ENCODE data around the gene LGR6. TPM values are rescaled to one million over a fixed set of nuclear protein-coding genes. Genes with fewer than 3 reads are reported as not detected.
A peak's percentile ranks its signal among the peaks of the same experiment; 100 is the strongest.

LGR6 gene
- total RNA-seq, 2 experiments from 2014 or later = 0.26 TPM; not detected in 1

DNA sequence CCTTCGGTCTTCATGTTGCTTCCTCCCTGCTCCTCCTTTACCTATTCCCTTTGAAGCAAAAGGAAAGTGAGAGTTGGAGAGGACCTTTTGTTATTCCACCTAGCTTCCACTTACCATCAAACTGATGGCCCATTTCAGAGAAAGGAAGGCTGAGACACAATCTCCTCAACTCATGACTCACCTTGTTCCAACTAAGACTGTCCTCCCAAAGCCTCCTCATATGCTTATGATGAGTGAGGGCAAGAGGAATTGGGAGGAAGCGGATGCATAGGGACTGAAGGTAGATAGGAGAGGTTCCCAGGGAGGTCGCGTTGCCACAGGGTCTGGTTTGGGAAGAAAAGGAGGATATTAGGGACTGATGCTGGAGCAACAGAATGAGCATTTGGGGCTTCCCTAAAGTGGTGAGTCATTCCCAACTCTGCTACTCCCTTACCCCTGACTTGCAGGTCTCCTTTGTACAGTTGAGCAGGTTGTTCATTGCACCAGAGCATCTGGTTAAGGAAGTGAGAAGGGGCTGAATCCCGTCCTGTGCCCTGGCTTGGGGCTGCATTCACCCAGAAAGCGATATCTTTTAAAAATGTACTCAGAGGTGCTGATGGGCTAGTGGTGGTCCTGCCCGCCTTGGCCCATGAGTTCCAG is 35.0 kb downstream of the LGR6 start:
- no peak overlapping the region for H3K4me3 Mint-ChIP-seq
- DNase-seq (no peak), ATAC-seq (no peak)
- no peaks in the 10 kb centered on the region for H3K9me3 Mint-ChIP-seq (ENCODE audit: low read depth)
- H3K27ac Mint-ChIP-seq = no peak overlapping the region
- peaks cover 18% of the 10 kb centered on the region for H3K4me1 Mint-ChIP-seq
- CTCF ChIA-PET = interaction anchor here (1.3 kb wide), 1 partner anchor 36 kb away, joined by 3 read pairs; no protein-coding TSS in a partner anchor
- no peaks in the 10 kb centered on the region for H3K36me3 Mint-ChIP-seq
- H3K27me3 Mint-ChIP-seq = peaks cover 15% of the 10 kb centered on the region

DNA sequence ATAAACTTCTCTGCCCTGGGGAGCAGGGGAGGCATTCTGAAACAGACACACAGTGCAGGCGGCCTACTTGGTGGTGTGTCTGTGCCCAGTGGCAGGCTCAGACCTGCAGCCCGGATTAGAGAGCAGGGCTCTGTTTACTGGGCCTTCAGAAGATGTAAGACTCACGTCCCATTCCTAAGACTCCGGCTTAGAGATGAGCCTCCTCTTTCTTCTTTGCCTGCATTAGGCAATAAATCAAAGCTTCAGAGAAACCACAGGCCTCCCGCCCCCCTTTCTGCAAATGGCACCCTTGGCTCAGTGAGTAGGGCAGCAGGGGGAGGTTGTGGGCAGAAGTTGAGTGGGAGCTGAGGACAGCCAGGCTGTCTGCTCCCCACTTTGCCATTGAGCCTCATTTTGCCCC is 35.8 kb downstream of the LGR6 start:
- Mint-ChIP-seq H3K36me3 (no peaks in the 10 kb centered on the region), H3K4me3 (no peak overlapping the region), H3K27me3 (peaks cover 12% of the 10 kb centered on the region), H3K9me3 (ENCODE audit: low read depth) (no peaks in the 10 kb centered on the region), H3K27ac (no peak overlapping the region), H3K4me1 (peaks cover 18% of the 10 kb centered on the region)
- DNase-seq (no peak), ATAC-seq (no peak)
- CTCF ChIA-PET = interaction anchor here (1.3 kb wide), 1 partner anchor 37 kb away, joined by 3 read pairs; no protein-coding TSS in a partner anchor

DNA sequence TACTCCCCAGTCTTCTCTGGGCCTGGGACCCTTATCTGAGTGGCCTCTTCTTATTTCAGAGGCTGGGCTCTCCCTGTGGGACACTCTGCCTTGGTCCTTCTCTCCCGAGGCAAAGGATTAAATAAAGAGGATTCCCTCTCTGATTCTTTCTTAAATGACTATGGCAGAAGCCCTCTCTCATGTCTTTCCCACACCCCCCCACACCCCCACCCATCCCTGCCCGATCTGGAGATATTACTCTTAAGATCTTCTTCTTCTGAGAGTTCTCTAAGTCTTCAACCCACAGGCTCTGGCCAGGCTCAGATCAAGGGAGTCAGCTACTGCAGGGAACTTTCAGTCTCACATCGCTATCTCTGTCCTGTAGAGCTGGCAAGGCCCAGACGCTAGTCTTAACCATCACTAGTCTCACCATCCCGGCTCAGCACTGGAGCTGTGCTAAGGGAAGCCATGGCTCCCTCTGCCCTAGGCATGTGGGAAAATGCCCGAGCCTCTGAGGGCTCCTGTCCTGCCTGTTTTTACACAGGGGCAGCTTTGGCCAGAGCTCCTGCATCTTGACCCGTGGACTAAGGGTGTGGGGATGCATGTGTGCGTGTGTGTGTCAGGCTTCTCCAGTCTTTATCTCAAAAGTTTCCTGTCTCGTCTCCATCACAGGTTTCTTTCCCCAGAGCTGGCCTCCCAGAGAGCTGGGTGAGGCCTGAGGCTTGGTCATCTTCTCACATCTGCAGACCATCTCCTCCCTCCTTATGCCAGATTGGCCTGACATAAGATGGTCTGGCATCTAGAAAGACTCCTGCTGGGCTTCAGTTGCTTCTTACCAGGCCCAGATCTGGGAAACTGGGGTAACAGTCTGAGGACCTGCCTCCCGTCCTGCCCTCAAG is 36.7 kb downstream of the LGR6 start:
- no peaks in the 10 kb centered on the region for H3K36me3 Mint-ChIP-seq
- ATAC-seq = no peak
- CTCF ChIA-PET = interaction anchor here (1.3 kb wide), 1 partner anchor 38 kb away, joined by 3 read pairs; no protein-coding TSS in a partner anchor
- peaks cover 9% of the 10 kb centered on the region for H3K27me3 Mint-ChIP-seq
- no peaks in the 10 kb centered on the region for H3K9me3 Mint-ChIP-seq (ENCODE audit: low read depth)
- no peak overlapping the region for H3K27ac Mint-ChIP-seq
- no peak overlapping the region for H3K4me3 Mint-ChIP-seq
- DNase-seq = no peak
- H3K4me1 Mint-ChIP-seq = peaks cover 18% of the 10 kb centered on the region

DNA sequence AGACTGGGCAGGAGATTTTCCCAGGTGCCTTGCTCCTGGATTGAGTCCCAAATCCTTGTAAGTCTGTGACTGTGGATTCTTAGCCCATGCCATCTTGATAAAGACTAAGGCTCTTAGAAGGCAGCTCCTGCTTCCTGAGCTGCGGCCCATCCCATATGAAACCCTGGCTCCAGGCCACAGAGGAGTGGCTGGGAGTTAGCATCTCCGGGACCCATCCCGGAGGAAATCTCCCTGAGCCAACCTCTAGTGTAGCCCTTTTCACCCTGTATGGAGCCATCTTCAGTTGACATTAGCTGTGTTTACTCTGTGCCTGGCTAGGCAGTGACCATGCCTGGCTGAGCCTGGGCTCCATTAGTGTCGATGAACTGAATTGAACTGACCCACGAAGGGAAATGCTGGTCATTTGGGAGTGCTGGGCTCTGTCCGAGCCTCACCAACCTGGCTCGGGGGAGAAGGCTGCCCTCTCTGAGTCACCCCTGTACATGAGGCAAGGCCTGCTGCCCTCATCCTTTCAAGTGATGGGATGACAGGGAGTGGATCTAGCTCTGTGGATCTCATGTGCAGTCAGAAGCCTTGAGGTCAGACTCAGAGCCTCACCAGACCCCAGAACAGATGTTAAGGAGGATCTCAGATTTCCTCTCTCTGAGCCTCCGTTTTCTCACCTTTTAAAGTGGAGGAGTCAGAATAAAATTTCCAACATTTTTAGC is 37.5 kb downstream of the LGR6 start:
- no peak overlapping the region for H3K4me3 Mint-ChIP-seq
- DNase-seq = no peak
- no peaks in the 10 kb centered on the region for H3K9me3 Mint-ChIP-seq (ENCODE audit: low read depth)
- CTCF ChIA-PET = interaction anchor here (1.6 kb wide), 1 partner anchor 42 kb away, joined by 4 read pairs; no protein-coding TSS in a partner anchor
- H3K4me1 Mint-ChIP-seq = peaks cover 21% of the 10 kb centered on the region
- ATAC-seq = no peak
- H3K27me3 Mint-ChIP-seq = peaks cover 7% of the 10 kb centered on the region
- H3K27ac Mint-ChIP-seq = no peak overlapping the region
- no peaks in the 10 kb centered on the region for H3K36me3 Mint-ChIP-seq

DNA sequence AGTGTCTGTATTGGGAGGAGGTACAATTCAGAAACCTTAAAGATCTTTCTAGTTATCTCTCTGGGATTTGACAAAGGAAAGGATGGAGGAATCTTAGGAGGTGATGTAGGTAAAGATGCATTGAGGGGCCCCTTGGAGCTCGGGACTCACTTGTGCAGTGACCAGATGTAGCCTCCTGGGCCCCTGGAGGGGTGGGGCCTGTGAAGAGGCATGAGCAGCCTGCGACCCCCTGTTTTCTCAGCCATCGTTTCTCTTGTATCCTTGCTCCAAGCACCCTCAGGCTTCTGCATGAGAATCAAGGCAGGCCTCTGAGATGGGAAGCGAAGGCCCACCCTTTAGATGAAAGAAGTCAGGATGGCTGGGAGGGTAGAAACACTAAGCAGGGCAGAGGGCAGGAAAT is 39.6 kb downstream of the LGR6 start:
- H3K9me3 Mint-ChIP-seq (ENCODE audit: low read depth) = no peaks in the 10 kb centered on the region
- CTCF ChIA-PET = interaction anchor here (2.0 kb wide), 1 partner anchor 41 kb away, joined by 6 read pairs; no protein-coding TSS in a partner anchor
- no peak for ATAC-seq

DNA sequence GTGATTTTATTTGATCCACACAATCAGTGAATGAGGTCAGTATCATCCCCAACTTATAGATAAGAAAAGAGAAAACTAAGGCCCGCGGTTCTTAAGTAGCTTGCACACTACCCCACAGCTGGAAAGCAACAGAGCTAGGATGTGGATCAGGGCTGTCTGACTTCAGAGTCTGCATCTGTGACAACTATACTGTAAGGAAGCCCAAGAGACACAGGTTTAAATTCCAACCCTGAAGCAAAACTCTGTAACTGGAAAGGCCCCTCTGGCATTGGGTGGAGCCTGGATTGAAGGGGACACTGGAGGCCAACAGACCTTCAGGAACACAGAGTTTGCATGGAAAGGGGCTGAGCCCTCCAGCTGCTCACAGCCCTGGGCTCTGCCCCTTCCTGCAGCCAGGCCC is 40.2 kb downstream of the LGR6 start:
- Mint-ChIP-seq H3K27me3 (peaks cover 12% of the 10 kb centered on the region), H3K4me3 (no peak overlapping the region), H3K4me1 (peaks cover 10% of the 10 kb centered on the region), H3K9me3 (ENCODE audit: low read depth) (no peaks in the 10 kb centered on the region), H3K36me3 (no peaks in the 10 kb centered on the region), H3K27ac (no peak overlapping the region)
- ATAC-seq = no peak
- CTCF ChIA-PET = interaction anchor here (2.0 kb wide), 1 partner anchor 41 kb away, joined by 6 read pairs; no protein-coding TSS in a partner anchor
- DNase-seq = no peak

More for the DNA sequence above, 39.6 kb downstream of the LGR6 start:
- H3K27me3 Mint-ChIP-seq = peaks cover 12% of the 10 kb centered on the region
- no peak overlapping the region for H3K4me3 Mint-ChIP-seq
- no peak overlapping the region for H3K27ac Mint-ChIP-seq
- DNase-seq = no peak
- H3K36me3 Mint-ChIP-seq = no peaks in the 10 kb centered on the region
- H3K4me1 Mint-ChIP-seq = peaks cover 14% of the 10 kb centered on the region

DNA sequence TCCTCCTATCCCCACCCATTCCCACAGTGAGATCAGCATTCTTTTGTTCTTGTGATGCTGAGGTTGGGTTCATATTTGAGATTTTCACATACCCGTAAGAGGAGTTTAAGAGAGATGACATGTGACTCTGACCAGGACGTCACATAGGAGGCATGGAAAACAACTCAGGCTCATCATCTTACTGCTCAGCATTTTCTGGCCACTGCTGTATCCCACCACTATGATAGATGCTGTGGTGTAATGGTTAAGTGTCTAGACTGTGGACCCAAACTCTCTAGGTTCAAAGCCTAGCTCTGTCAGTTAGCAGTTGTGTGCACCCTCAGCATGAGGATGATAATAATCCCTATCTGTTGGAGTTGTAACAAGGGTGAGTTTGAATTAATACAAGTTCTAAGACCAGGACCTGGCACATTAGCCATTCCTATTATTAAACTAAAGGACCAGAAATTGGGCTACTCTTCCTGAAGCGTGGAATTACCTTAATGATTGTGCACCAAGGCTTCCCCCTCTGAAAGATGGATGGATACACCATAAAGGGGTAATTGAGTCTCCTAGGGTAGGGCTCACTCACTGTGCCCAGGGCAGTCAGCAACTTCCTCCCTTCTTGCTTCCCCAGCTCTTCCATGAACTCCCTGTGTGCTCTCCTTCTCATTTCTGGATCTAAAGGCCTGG is 40.9 kb downstream of the LGR6 start:
- ATAC-seq (no peak), DNase-seq (no peak)
- no peak overlapping the region for H3K27ac Mint-ChIP-seq
- peaks cover 8% of the 10 kb centered on the region for H3K4me1 Mint-ChIP-seq
- CTCF ChIA-PET = interaction anchor here (2.0 kb wide), 1 partner anchor 42 kb away, joined by 6 read pairs; no protein-coding TSS in a partner anchor
- no peaks in the 10 kb centered on the region for H3K9me3 Mint-ChIP-seq (ENCODE audit: low read depth)
- peaks cover 12% of the 10 kb centered on the region for H3K27me3 Mint-ChIP-seq
- H3K36me3 Mint-ChIP-seq = no peaks in the 10 kb centered on the region
- H3K4me3 Mint-ChIP-seq = no peak overlapping the region

DNA sequence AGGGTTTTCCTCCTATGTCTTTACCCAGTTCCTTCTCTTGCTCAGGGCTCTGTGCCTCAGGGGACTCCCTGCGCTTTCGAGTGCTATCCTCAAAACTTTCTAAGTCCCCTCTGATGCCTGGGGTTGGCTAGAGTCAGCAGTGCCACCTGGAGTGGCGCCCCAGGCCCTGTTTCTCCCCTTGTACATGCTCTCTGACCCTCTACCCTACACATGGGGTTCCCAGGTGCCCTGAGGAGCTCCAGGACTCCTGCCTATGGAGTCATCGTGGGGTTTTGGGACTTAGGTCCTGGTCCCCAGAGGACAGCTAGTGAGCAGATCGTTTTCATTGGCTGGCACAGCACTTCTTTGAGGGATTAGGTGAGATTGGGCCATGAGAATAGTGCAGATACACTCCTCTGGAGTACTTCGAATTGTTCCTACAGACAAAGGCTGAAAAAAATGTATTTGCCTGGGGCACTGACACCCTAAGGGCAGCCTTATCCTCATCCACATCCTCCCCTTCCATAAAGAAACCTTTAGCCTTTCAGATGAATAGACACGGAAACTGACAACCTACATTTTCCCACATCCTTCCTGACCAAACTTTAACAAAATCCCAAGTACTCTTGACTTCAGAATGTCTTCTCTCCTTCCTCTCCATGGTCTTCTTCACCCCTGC is 41.5 kb downstream of the LGR6 start:
- no peak overlapping the region for H3K4me3 Mint-ChIP-seq
- no peaks in the 10 kb centered on the region for H3K9me3 Mint-ChIP-seq (ENCODE audit: low read depth)
- H3K36me3 Mint-ChIP-seq = no peaks in the 10 kb centered on the region
- H3K27ac Mint-ChIP-seq = no peak overlapping the region
- H3K4me1 Mint-ChIP-seq = peaks cover 8% of the 10 kb centered on the region
- CTCF ChIA-PET = interaction anchor here (1.9 to 2.0 kb wide), 2 partner anchors 10 to 42 kb away, joined by 6 to 9 read pairs; no protein-coding TSS in a partner anchor
- DNase-seq (no peak), ATAC-seq (no peak)
- peaks cover 15% of the 10 kb centered on the region for H3K27me3 Mint-ChIP-seq

DNA sequence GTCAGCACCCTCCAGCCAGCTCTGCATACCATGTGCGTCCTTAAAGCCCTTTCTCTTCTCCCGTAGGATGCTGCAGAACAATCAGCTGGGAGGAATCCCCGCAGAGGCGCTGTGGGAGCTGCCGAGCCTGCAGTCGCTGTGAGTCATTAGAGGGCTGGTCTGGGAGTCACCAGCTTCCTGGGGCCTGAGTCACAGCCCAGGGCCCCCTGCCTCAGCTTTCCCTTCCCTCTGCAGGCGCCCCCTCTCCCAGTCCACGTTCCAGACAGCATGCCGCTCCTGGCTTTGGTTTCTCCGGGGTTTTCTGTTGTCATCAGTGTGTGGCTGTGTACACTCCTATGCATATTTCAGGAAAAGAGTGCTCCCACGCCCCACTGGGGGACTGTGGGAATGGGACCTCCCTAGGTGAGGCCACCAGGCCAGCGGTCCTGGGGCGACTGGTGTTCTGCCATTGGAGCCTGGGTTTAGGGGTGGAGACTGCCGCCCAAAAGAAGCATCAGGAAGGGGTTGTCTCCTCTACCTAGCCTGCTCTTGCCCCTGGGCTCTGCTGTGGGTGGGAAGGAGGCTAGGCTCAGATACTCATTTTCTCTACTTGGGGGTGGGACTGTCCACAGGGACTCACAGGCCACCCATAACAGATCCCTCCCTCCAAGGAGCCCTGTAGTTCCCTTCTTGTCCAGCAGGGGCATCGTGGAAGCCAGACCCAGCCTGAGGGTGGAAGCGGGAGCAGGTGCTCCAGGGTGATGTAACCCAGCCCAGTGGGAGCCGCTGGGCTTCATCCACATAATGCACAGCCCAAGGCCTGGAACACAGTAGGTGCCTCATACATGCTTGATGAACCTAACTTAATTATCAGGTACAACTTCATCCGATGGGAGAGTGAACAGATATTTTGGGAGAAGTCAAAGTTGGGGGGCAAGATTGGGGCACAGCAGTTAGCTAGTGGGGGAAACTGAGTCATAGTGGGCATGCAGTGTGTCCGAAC is 42.5 kb downstream of the LGR6 start:
- no peak overlapping the region for H3K4me3 Mint-ChIP-seq
- ATAC-seq = peak; percentile 81

DNA sequence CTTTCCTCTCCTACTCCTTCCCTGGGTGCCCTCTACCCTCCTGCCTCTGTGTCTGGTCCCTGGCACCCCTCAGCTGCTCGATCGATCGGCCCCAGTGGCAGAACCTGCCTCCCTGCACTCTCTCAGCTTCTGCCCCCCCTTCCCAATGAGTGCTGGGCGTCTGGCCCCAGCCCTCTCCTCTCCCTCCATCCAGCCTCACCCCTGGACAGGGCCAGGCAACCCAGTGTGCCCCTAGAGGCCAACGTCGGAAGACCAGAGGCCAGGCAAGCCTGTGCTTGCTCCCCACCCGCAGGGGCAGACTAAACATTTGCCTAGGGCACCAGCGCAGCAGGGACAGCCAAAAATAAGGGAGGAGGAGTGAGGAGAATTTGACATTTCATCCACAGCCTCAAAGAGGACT is 43.5 kb downstream of the LGR6 start:
- Mint-ChIP-seq H3K4me3 (no peak overlapping the region), H3K36me3 (no peaks in the 10 kb centered on the region), H3K27me3 (peaks cover 19% of the 10 kb centered on the region), H3K27ac (no peak overlapping the region), H3K9me3 (ENCODE audit: low read depth) (no peaks in the 10 kb centered on the region), H3K4me1 (peaks cover 8% of the 10 kb centered on the region)
- ATAC-seq (peak; percentile 72), DNase-seq (peak; percentile 50)
- CTCF ChIA-PET = interaction anchor here (0.7 to 1.9 kb wide), 5 partner anchors 12 to 522 kb away, joined by 3 to 9 read pairs (median 4); partner anchors contain the start of gene LGR6

More for the DNA sequence above, 42.5 kb downstream of the LGR6 start:
- no peaks in the 10 kb centered on the region for H3K36me3 Mint-ChIP-seq
- peak; percentile 77 for DNase-seq
- CTCF ChIA-PET = interaction anchor here (0.7 to 1.9 kb wide), 4 partner anchors 11 to 522 kb away, joined by 3 to 9 read pairs (median 4); no protein-coding TSS in a partner anchor
- peaks cover 8% of the 10 kb centered on the region for H3K4me1 Mint-ChIP-seq
- no peak overlapping the region for H3K27ac Mint-ChIP-seq
- no peaks in the 10 kb centered on the region for H3K9me3 Mint-ChIP-seq (ENCODE audit: low read depth)
- peaks cover 19% of the 10 kb centered on the region for H3K27me3 Mint-ChIP-seq

DNA sequence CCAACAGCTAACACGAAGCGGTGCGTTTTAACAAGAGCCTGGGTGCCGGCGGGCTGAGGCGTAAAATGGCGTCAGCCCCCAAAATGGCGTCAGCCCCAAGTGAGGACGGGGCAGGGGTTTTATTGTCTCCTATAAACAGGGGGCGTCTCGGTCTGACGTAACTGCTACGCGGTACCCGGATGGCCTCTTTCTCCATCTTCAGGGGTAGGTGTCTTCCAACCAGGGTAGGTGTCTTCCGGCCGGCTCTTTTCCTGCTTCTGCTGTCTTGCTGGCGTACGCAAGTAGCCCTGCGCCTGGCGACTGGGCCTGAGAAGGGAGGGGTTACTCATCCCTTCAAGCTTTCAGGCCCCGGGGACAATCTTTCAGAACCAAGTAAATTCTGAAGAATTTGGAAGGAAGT is 45.3 kb downstream of the LGR6 start:
- DNase-seq = no peak
- no peak overlapping the region for H3K4me3 Mint-ChIP-seq
- no peaks in the 10 kb centered on the region for H3K36me3 Mint-ChIP-seq
- H3K9me3 Mint-ChIP-seq (ENCODE audit: low read depth) = no peaks in the 10 kb centered on the region
- H3K4me1 Mint-ChIP-seq = peaks cover 8% of the 10 kb centered on the region
- no peak overlapping the region for H3K27ac Mint-ChIP-seq
- CTCF ChIA-PET = interaction anchor here (0.9 kb wide), 1 partner anchor 20 kb away, joined by 5 read pairs; no protein-coding TSS in a partner anchor
- peaks cover 18% of the 10 kb centered on the region for H3K27me3 Mint-ChIP-seq
- ATAC-seq = no peak
